Astrocyte (in vitro differentiated cells and primary cell): ENCODE measurements around the gene ACYP2.
"Not testable (repeated sequence)": the region's sequence is repeated elsewhere in the genome, so short reads cannot be mapped to it uniquely, and the experiment has no call there.

Source experiments
- CTCF ChIP-seq: IDR thresholded peaks from 2 replicates; pipeline ENCODE4 v1.5.1; 2011; ENCODE audit warnings: low read depth, mild to moderate bottlenecking, inconsistent platforms, low read length, moderate library complexity; ENCODE audit not compliant: insufficient read depth
- EZH2 ChIP-seq: IDR thresholded peaks from 2 replicates; pipeline ENCODE4 v1.6.1; 2012; ENCODE audit warnings: mild to moderate bottlenecking, low read length, inconsistent platforms; ENCODE audit not compliant: insufficient read depth

- not testable (repeated sequence) for TF ChIP-seq CTCF, EZH2
Measured at GRCh38 chr2:54116598-54116997, 1.2 kb downstream of the ACYP2 start.
